Cortex of kidney (tissue), 1 donor: ENCODE measurements around the gene UBQLN4.

Experiments used
- DNase-seq: peaks from one replicate; lab custom pipeline; 2025; lab: John Stamatoyannopoulos, UW

Gene UBQLN4

DNA sequence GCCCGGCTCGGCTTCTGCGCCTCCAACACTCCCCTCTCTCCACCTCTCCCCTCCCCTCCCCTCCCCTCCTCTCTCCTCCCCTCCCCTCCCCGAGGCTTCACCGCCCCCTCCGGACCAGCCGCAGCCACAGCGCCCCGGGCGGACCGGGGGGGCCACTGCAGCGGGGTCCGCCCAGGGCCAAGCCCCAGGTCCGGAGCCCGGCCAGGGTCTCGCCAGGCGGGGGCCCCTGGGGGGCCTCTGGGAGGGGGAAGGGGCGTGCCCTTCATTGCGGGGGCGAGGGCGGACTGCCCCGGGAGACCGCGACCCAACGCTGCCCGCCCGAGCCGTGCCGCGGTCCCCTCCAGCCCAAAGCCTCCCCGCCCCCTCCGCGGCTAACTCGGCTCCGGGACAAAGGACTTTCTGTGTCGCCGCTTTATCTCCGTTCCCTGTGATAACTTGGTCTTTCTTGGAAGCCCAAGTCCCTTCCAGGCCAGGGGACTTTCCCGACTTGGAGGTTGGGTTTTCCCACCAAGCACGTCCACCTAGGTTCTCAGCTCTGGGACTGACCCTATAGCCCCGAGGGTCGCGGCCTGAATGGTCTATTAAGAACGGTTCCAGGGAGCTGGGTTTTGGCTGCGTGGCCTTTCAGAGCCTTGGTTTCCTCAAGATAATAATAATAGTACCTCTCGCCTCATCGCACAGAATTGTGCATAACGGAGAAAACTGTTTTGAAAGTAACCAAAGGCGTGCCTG lies at the start of gene UBQLN4:
TSS of gene UBQLN4 (minus strand) at position 31 of the 732 bp plus-strand sequence. CDS start 97 bp downstream, outside the sequence.
- no peak for DNase-seq

GRCh38 chr1:156102633-156103511 lies 49.3 kb upstream of the UBQLN4 start:
- DNase-seq: no peak

DNA sequence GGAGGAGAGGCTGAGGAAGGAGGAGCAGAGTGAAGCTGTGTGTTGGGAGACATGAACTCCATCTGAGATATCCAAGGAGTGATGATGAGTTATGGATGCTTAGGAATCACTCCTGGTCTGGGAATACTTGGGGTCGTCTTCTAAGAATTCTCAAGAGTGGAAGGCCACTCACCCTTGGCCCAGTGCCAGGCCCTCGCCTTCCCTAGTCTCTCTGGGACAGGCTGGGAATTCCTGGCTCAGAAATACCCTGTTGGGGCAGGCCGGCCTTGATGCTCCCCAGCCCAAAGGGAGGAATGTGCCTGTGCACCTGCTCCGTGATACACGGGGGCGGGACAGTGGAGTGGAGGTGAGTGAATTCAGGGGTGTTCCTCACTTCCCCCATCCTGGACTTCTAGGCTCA lies 48.3 kb upstream of the UBQLN4 start:
- DNase-seq: no peak

GRCh38 chr1:156100205-156100995 lies 46.8 kb upstream of the UBQLN4 start:
- no peak for DNase-seq

GRCh38 chr1:156099282-156099681 lies 45.7 kb upstream of the UBQLN4 start:
- no peak for DNase-seq

DNA sequence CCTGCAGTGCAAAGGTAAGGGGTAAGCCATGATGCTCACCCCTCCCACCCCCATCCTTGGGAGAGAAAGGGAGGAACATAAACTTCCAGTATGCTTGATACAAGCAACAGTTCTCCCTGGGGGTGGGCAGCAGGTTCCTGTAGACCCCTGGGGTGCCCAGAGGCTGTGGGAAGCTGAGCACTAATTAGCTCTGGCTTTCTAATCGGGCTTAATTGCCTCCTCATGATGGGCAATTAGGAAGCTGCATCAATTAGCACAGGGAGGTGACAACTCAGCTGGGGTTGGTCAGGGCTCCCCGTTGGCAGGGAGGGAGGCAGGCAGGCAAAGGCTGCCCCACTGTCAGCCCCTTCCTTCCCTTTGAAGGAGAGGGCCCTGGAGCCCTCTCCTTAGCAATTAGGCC lies 45.2 kb upstream of the UBQLN4 start:
- no peak for DNase-seq

DNA sequence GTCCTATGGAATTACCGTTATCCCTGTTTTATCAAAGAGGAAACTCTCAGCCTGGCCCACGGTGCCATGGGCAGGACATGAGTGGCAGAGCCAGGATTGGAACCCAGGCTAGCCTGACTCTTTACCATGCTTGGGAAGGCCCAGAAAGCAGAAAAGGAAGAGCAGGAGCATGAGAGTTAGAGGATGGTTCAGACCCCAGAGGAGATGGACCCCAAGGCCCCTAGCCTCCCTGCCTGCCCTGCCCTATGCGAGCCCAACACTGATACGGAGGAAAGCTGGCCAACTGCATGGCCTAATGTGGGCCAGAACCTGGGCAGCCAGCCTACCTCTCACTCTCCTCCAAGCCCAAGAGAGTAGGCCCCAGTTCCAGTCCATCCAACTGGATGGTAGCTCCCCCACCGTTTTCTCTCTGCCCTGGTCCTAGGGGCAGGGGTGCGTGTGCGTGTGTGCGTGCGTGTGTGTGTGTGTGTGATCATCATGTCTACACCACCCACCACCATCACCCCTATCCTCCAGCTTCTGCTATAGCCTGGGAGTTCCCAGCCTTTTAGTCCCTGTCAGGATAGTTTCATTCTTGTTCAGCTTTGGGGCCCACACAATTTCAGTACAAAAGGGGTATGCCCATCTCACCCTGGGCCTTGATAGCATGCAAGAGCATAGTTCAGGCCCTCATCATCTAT lies 44.0 kb upstream of the UBQLN4 start:
- DNase-seq: no peak

DNA sequence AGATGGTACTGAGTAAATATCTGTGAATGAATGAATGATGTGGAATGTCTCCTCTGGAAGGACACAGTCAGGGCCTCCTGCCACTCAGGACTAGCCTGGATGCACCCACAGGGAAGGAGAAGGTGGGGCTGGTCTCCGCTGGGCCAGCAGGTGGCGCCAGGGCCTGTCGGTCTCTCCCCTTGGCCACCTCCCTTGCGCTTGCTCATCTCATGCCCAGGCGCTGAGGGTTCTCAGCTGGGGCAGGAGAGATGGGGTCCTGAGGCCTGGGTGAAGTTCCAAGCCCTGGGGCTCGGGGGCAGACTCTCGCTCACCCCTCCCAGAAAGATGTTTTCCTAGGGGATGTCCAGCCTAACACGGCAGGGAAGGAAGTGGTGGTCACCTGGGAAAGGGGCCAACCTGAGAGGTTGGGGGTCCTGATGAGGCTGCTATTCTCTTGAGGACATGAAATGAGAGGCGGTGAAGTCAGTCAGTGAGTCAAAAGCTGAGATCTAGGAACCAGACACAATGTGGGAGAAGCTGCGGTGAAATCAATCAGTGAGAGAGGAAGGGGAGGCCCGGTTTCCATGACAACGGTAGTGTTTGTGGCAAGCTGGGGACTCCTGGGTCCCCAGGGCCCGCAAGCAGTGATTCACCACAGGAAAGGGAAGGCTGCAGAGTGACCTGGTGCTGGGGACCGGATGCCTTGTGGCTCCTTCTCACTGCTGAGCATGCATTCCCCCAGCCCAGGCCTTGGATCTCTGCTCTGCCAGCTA lies 43.2 kb upstream of the UBQLN4 start:
- no peak for DNase-seq

DNA sequence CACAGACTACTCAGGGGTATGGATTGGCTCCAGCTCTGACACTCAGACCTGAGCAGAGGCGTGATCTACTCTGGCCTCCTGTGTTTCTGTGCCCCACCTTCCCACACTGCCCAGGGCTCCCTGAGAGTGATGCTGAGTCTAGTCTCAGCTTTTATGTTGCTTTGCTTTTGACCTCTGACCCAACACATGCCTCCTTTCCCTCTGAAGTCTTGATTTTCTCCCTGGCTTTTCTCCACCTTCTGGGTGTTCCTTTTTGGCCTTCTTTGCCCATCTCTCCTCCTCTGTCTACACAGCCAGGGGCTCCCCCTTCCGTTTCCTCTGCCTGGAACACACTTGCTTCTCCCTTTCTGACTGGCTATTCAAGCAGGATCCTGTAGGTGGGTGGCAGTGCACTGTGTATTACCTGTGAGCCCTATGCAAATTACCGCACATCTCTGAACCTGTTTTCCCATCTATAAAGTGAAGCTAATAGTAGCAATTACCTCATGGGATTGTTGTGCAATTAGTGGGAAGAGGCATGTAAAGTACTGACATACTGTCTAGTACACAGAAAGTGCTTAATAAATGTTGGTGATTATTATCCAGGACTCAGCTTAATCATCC lies 42.4 kb upstream of the UBQLN4 start:
- no peak for DNase-seq

- no peak for DNase-seq
These were observed 38.0 kb upstream of the UBQLN4 start for GRCh38 chr1:156091610-156092009.

- DNase-seq: no peak
These were observed 37.2 kb upstream of the UBQLN4 start for GRCh38 chr1:156090840-156091188.

DNA sequence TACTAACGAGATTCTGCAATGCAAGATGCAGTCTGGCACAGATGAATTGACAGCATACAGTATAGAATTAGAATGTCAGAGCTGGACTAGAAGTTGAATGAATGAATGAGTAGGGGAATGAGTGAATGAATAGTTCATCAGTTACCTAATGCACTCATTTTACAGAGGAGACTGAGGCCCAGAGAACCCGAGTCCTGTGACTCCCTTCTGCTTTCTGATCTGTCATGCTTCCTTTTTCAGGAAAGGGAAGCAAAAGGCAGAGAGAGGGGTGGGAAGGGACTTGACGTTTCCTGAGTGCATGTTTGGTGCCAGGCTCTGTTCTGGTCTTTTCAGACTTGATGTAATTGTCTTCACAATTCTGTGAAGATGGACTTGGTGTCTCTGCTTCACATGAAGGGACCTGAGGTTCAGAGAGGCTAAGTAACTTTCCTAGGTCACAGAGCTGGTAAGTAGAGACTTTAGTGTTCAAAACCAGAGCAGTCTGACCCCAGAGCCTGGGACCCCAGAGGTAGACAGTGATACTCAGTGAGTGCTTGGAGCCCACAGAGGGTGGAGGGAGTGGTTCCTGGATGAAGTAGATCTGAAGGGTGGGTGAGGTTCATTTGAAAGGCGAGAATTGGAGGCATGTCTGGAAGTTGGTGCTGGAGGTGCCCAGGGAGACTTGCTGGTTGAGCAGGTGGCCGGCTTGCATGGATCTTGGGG lies 36.7 kb upstream of the UBQLN4 start:
- no peak for DNase-seq

GRCh38 chr1:156089704-156090103 lies 36.1 kb upstream of the UBQLN4 start:
- no peak for DNase-seq

DNA sequence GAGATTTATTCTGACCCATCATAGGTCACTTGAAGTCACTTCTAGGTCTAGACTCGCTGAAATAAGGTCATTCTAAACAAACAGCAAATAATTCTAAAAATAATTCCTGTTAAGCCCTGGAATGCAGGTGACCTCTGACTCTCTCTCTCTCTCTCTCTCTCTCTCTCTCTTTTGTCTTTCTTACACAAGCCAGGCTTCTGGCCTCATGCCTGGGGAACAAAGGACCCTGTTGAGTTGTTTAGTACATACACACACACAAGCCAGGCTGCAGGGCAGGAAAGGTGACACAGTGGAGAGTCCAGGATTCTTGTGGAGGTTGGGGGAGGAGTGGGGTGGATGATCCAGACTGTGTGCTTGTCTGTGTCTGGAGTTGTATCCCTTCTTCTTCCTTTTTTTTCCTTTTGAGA lies 32.7 kb upstream of the UBQLN4 start:
- no peak for DNase-seq

DNA sequence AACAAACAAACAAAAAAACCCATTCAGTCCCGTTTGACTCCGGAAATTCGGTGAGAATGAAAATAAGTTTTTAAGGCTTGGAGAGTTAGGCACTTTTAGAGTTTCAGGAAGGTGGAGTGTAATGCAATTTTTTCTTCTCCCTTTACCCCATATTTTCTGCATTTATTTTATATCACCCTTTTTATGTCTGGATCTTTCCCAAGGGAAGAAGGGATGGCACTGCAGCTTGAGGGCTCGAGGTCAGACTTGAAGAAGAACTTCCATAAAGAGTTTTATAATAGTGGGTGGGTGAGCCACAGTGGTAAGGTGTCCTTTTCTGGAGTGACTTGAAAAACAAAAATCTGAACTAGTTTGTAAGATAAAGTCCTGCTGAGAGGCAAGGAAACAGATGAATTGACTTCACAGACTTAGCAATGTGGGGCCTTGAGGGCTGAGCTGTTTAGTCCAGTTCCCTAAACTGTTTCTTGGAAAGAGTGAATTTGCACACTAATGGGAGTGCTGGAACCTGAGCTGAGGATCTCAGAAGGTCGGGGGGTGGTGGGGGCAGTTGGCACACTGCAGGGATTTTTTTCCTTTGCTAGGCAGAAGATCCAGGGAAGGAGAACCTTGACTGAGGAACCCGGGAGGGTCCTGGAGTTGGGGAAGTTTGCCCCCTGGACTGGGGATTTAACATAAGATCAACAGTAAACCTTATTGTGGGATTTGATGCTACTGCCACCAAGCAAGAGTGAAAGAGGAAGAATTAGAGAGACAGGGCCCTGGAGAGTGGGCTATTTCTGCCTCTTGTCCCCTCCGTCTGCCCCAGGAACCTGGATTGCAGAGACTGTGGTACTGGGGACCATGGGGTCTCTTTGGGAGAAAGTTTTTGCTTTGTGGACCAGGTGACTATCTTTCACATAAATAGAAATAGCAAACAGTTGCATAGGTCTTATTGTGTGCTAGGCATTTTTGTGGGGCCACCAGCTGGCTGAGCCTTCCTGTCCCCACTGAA lies 30.5 kb upstream of the UBQLN4 start:
- DNase-seq: no peak

DNA sequence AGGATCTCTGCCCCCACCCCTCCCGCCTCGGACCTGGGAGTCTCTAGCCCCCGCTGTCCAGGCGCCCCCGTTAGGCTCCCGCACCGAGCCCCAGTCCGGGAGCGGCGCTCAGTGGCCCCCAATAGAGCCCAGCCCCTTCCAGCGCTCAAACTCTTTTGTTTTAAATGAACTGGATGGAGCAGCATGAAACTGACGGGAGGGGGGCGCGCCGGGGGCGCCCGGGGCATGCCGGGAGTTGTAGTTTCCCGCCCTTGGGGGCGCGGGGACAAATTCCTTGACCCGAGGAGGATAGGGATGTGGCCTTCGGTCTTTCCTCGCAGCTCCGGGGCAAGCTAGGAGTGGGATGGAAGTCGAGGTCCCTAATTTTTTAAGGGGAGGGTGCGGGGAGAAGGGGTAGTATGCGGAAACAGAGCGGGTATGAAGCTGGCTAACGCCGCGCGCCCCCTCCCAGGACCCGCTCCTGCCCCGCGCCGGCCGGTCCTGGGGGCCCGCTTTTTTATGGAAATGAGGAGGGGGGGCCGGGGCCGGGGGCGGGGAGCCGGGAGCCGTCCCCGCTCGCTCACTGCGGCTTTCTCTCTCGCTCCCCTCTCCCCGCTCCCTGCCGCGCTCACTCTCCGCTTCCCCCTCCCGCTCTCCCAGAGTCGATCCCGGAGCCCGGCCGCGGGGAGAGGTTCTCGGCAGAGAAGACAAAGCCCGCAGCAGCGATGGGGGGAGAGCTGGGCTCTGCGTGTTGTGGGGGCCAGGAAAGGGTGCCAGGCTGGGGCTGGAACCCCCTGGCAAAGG lies 28.9 kb upstream of the UBQLN4 start, which contains the start of gene MEX3A:
TSS of gene MEX3A (minus strand) at position 157 of the 783 bp plus-strand sequence. CDS start 467 bp downstream, outside the sequence.
- DNase-seq: no peak

DNA sequence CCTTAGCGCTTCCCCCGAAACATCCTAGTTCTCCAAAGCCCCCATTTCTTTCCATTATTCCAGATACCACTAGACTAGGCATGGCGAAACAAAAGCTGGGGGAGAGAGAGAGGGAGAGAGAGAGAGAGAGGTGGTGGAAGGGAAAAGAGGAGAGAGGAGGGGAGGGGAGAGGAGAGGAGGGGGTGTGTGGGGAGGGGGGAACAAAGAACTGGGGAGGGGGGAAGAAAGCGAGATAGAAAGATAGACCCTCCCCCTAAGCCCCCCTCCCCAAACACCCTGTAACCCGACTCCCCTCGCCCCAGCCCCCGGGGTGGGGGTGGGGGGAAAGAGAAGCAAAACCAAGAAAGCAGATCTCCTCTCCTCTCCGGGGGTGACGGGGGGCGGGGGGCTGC lies 28.3 kb upstream of the UBQLN4 start:
- no peak for DNase-seq
